Panc1 (cell line): ENCODE results near the gene KMT2E.

ENCODE experiments used
- CTCF ChIP-seq: fragments of 450-650 bp; IDR thresholded peaks from 2 replicates; pipeline ENCODE4 v1.5.1; 2017; ENCODE audit warnings: mild to moderate bottlenecking
- POLR2AphosphoS5 ChIP-seq: IDR thresholded peaks from 2 replicates; pipeline ENCODE4 v1.6.1; 2012; ENCODE audit warnings: mild to moderate bottlenecking, low read depth, low read length, moderate library complexity
- SIN3A ChIP-seq: IDR thresholded peaks from 2 replicates; pipeline ENCODE4 v1.6.1; 2012; ENCODE audit warnings: low read depth, mild to moderate bottlenecking, low read length, moderate library complexity, borderline replicate concordance; ENCODE audit not compliant: insufficient read depth
- TCF7L2 ChIP-seq: IDR thresholded peaks from 2 replicates; pipeline ENCODE4 v1.6.1; 2011; ENCODE audit warnings: mild to moderate bottlenecking, low read depth, low read length, inconsistent platforms
- TF ChIP-seq, protein P1 (sequence below), 2 experiments: IDR thresholded peaks; 2 replicates each; pipeline ENCODE4 v1.6.1; 2011 to 2012; ENCODE audit warnings: low read depth in 2 of 2, control low read depth in 1 of 2, low read length in 1 of 2, mild to moderate bottlenecking in 1 of 2, moderate library complexity in 1 of 2; ENCODE audit not compliant: insufficient read depth in 1 of 2

DNA sequence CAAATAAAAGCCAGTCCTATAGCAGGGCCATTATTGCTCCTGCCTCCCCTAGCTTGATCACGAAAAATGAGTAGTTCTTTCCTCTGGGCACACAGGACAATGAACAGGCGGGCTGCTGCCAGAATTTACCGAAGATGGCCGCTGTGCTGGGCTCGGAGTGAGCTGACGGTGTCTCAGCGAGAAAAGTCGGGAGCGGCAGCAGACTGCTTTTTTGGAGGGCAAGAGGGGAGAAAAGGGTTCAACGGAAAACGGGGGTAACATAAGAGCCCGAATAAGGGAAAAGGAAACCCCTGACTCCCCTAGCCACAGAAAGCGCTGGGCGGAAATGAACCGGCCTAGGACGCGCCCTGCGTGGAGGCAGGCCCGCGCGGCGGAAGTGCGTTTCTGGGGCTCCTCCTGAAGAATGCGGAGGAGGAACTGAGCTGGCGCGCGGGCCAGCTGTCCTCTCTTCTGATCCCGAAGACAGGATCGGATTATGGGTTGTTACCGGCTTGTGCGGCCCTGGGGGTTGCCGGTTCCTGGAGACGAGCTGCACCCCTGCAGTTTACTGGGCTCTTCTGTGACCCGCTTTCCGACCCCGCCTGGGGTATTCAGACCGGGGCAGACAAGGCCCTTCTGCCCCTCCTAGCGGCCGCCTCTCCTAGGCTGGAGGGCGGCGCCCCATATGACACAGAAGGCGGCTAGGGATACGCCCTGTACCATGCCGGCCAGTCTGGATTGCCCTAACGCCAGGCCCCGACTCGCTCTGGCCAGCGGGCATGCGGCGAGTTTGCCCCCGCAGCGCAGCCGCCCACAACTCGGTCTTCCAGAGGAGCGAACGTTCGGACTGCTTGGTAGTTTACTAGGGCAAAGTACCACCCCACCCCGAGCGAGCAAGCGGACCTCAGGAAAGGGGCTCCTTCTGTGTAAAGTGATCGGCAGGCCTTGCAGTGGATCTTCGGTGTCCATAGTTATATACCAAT is 30.1 kb upstream of the KMT2E start:
- TF ChIP-seq CTCF (peak; percentile 60), POLR2AphosphoS5 (peak; percentile 98), SIN3A (peak; percentile 90; the same call in 1 of the 2 replicates), TCF7L2 (peak; percentile 44; the same call in 1 of the 2 replicates)
- TF ChIP-seq, protein P1, sequence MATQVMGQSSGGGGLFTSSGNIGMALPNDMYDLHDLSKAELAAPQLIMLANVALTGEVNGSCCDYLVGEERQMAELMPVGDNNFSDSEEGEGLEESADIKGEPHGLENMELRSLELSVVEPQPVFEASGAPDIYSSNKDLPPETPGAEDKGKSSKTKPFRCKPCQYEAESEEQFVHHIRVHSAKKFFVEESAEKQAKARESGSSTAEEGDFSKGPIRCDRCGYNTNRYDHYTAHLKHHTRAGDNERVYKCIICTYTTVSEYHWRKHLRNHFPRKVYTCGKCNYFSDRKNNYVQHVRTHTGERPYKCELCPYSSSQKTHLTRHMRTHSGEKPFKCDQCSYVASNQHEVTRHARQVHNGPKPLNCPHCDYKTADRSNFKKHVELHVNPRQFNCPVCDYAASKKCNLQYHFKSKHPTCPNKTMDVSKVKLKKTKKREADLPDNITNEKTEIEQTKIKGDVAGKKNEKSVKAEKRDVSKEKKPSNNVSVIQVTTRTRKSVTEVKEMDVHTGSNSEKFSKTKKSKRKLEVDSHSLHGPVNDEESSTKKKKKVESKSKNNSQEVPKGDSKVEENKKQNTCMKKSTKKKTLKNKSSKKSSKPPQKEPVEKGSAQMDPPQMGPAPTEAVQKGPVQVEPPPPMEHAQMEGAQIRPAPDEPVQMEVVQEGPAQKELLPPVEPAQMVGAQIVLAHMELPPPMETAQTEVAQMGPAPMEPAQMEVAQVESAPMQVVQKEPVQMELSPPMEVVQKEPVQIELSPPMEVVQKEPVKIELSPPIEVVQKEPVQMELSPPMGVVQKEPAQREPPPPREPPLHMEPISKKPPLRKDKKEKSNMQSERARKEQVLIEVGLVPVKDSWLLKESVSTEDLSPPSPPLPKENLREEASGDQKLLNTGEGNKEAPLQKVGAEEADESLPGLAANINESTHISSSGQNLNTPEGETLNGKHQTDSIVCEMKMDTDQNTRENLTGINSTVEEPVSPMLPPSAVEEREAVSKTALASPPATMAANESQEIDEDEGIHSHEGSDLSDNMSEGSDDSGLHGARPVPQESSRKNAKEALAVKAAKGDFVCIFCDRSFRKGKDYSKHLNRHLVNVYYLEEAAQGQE (IDR thresholded peaks at IDR 0.05; ENCODE audit: insufficient read depth in 1 of 2, low read depth in 2 of 2, low read length in 1 of 2) = no peak
